Daoy (cell line): Measurements from ENCODE around the gene ZCCHC14. TPM values are rescaled to one million over a fixed set of nuclear protein-coding genes. Genes with fewer than 3 reads are reported as not detected.
A peak's percentile ranks its signal among the peaks of the same experiment; 100 is the strongest.
"Not testable (repeated sequence)": the region's sequence is repeated elsewhere in the genome, so short reads cannot be mapped to it uniquely, and the experiment has no call there.

Source experiments
- DNase-seq: peaks from one replicate; pipeline ENCODE4 v3.0.0-alpha.2; 2015; ENCODE audit warnings: low read depth
- total RNA-seq: library from RNA; depleted of rRNA; stranded (reverse); fragments of >200 nt; shearing (Covaris generic); gene quantifications from 2 replicates; pipeline ENCODE4 v1.2.3, GENCODE V29; 2014

Gene ZCCHC14
- total RNA-seq, 1 experiment from 2014 or later: 4.2 TPM

DNA sequence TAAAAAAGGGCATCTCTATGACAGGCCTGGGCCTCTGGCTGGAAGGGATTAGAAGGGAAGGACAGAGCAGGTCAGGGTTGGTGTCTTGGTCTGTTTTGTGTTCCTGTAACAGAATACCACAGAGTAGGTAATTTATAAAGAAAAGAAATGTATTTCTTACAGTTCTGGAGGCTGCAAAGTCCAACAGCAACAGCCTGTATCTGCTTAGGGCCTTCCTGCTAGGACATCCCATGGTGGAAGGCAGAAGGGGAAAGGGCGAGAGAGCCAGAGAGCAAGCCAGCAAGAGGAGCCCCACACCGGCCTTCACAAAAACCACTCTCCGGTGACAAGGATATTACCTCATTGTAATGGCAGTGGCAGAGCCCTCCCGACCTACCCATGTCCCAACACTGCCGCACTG is 11.1 kb downstream of the ZCCHC14 start:
- DNase-seq: not testable (repeated sequence)

DNA sequence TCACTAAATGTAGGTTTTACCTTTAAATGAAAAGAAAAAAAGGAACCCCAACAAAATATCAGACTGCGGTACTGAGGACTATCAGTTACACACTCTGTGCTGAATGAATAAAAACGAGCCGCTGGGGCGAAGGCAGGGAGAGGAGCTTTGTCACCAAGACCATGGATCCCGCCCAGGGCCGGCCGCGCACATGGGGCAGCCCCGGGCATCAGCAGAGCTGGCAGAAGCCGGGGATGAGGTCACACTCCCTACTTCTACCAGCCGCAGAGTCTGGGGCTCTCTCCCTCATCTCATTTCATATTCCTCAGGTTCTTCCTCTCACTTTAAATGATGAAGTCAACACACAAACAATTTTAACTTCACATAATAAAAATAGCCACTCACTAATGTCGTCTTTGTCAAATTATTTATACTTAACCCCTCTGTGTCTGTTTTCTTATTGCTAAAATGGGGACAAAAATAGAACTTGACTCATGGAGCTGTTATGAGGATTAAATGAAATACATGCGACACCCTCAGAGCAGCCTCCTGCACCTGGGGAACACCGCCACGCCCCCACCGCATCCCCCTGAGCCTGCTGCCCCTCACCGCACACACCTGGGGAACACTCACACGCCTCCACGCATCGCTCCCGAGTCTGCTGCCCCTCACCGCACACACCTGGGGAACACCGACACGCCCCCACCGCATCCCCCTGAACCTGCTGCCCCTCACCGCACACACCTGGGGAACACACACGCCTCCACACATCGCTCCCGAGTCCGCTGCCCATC is 15.4 kb downstream of the ZCCHC14 start:
- peak; percentile 83 for DNase-seq

DNA sequence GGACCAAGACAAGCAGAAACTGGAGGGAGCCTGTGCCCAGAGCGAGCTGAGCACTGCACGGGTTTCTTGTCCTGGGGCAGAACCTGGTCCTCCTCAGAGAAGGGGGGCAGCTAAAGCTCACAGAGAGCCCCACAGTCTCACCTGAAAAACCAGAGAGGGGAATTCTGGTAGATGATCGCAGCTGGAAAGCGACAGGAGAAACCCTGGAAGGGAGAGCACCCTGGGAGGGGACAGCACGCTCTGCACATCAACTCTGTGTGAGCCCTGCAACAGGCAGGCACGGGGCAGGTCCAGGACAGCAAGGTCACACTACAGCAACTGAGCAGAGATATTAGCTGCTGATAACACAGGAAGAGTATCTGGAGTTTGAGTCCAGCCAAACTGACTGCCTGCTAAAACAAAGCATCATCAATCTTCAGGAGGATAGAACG is 18.2 kb downstream of the ZCCHC14 start:
- DNase-seq: no peak

DNA sequence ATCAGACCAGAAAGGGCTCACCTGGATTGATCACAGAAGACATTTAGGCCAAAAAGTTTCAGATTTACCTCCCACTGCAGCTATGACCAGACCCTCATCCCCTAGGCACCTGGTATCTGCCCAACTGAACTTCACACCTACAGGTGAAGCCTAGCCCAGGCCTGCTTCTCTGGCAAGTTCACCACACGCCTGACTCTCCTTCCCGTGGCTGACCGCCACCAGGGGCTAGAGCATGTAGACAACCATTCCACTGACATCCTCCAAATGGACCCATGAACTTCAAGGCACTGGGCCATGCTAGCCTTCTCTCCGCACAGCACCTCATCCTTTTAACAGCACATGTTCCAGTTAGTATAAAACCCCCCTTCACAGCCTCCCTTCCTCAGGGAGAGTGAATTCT is 18.8 kb downstream of the ZCCHC14 start:
- no peak for DNase-seq

GRCh38 chr16:87472935-87473334 is 19.9 kb downstream of the ZCCHC14 start:
- DNase-seq: no peak

DNA sequence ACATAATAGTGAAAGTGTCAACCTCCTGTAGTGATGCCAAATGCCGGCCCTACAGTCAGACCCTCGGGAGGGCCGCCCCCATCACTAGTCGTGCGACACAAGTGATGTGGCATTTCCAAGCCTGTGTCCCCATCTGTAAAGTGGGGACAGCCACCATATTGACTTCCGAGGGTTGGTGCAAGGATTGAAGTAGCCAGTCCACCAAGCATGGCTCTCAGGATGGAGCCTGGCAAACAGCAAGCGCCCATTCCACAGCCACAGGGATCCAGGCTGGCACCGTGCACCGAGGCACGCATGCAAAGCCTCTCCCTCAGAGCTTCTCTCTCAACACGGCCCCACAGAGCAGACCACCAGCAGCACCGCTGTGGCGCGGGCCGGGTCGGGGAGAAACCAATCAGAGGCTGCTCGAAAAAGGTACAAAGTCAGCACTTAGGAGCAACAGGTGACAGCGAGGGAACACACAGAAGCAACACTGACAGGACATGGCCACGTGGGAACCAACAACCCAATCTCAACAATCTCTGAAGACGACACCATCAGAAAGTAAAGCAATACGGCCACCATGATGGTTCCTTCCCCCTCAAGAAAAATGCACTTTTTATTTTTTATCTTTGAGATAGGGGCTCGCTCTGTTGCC is 20.6 kb downstream of the ZCCHC14 start:
- DNase-seq: no peak

DNA sequence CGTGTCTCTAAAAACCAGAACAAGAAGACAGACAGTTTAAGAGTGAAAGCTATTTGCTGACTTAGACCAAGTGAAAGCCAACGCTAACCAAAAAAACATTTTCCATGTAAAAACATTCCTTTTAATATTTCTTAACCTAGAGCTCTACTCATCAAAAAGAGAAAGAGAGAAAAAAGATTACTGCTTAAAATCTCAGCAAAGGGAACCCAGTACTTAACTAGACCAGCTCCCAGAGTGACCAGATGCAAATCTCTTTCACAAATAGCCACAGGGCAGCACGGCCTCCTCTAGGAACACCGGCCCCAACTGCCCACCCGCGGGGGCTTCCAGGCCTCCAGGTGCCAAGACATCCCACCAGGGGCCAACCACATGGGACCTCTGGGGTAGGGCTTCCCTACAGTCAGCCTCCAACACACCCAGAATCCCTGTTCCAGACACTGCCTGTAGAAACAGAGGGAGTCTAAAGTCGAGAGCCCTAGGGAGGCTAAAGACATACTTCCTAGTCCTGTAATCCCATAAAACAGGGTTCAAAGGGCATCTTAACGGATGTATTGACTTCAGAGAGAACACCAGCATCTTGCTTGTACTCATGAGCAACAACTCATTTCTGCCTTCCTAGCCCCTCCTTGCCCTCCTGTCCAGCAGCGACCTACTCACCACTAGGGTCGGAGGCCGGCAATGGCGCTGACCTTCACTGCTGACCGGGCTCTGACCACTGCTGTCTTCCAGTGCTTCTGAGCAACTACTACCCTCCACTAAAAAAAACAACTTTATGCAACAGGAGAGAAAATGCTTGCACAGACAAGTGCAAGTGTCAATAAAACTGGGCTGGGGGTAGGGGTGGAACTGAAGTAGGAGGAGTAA is 21.3 kb downstream of the ZCCHC14 start:
- no peak for DNase-seq

DNA sequence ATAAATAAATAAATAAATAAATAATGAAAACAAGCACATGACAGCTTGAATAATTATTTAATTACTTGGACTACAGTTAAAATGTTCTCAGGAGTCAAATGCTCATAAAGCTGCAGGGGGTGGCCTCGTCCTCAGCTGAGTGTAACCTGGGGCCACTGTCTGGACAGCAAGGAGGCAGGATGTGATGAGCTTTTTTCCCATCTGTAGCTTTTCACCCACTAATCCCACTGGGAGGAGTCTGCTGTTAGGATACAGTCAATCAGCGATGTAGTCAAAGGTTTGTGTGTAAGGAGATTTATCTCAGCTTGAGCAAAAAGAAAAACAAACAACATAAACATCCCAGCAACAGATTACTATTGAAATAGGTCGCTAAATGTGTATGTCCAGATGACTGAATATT is 22.5 kb downstream of the ZCCHC14 start:
- no peak for DNase-seq

- no peak for DNase-seq
Observed at GRCh38 chr16:87469169-87469568, 23.7 kb downstream of the ZCCHC14 start.

- DNase-seq: no peak
Observed at GRCh38 chr16:87468550-87468949, 24.3 kb downstream of the ZCCHC14 start.

GRCh38 chr16:87466975-87467501 is 25.8 kb downstream of the ZCCHC14 start:
- DNase-seq: no peak

- DNase-seq: no peak
Observed at GRCh38 chr16:87465879-87466278, 26.9 kb downstream of the ZCCHC14 start.

DNA sequence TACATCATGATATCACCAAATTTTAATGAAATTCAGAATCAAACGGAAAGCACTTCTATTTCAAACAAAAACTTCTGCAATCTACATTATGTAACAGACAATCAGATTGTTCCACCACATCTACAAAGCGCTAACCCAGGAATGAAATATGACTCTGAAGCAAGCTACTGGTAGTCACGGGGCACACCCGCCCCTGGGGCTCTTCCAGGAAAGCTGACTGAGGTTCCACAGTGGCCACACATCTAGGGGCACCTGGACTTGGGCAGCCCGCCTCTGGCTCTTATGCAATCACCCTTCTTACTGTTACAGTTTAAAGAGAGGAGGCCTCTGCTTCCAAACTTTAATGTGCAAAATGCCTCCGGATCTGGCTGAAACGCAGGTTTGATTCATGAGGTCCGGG is 27.5 kb downstream of the ZCCHC14 start:
- DNase-seq: peak; percentile 60

DNA sequence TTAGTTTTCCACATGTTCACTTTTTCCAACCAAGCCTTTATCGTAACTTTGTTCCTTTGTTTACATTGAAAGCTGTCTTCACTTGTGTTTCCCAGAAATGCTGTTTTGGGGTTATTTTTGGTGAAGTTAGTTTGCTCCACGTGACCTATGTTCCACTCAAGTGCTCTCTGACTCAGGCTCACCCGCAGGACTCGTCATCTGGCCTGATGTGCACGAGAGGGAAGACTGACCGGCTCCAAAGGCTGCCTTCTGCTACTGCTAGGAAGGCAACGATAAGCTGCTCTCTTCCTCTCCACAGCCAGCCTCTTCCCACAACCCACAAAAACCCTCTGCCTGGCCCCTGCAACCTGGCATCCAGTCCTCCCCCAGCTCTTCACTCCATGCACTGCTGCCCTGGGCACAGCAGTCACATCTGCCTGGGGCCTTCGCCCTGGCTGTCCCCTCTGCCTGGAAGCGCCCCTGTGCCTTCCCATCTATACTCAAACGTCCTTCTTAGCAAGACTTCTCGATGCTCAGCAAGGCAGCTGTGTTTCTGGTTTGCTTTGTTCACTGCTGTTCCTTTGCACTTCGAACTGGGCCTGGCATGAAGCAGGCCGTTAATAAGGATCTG is 28.0 kb downstream of the ZCCHC14 start:
- DNase-seq: peak; percentile 88

DNA sequence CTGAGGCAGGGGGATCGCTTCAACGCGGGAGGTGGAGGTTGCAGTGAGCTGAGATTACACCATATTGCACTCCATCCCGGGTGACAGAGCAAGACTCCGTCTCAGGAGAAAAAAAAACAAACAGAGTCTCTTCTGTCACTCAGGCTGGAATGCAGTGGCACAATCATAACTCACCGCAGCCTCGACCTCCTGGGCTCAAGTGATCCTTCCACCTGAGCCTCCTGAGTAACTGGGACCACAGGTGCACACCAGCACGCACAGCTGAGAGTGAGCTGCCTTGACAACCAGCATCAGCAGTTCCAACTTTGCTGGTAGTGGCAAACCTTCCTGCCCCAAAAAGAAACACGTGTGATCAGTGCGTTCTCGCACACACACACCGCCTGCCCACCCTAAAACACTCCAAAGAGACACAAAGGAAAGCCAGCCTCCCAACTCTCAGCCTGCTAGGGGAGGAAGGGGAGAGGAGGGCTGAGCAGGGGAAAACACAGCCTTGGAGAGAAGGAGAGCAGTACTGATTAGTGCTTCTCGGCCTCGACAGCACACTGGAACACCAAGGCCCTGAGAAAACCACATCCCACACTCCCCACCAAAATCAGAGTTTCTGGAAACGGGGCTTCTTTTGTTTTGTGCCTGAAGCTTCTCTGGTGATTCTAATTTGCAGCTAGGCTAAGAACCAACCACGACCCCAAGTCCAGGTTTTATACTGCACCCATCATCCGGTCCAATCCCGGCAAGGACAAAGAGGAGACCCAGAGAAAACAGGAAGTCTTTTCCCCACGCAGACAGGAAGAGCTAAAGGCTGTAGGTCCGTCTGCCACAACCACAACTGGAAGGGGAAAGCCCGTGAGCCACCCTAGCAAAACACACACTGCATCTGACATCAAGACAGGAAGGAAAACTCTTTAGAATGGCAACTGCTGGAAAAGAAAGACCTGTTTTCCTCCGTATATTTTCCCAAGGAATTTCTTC is 28.8 kb downstream of the ZCCHC14 start:
- peak; percentile 88 for DNase-seq

GRCh38 chr16:87461466-87461991 is 31.3 kb downstream of the ZCCHC14 start:
- DNase-seq: peak; percentile 87

- DNase-seq: no peak
Observed at GRCh38 chr16:87460936-87461335, 31.9 kb downstream of the ZCCHC14 start.

DNA sequence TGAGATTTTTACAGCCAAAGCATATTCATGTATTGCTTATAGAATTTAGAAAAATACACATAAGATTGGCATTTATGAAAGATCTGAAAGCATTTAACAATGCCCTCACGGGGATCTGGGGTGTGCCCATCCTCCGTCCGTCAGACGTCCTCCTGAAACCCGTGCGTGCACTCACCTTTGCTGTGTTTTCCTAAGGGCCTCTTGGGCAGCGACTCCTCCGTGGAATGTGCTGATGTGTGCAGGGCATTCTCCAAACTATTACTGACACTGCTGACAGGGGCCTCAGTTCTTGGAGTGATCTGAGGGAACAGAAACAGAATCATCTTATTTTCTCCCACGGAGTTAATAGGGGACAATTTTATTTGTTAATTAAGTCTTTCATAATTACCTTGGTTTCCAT is 33.0 kb downstream of the ZCCHC14 start:
- no peak for DNase-seq

GRCh38 chr16:87459027-87459426 is 33.8 kb downstream of the ZCCHC14 start:
- no peak for DNase-seq

GRCh38 chr16:87458424-87458915 is 34.4 kb downstream of the ZCCHC14 start:
- no peak for DNase-seq
